ENCODE results near the gene ZBTB46. TPM values are rescaled to one million over a fixed set of nuclear protein-coding genes. Genes with fewer than 3 reads are reported as not detected.

Gene ZBTB46
- total RNA-seq, 4 donors from 2014 or later, result 11.1 to 65.3 (median 17.8) TPM

DNA sequence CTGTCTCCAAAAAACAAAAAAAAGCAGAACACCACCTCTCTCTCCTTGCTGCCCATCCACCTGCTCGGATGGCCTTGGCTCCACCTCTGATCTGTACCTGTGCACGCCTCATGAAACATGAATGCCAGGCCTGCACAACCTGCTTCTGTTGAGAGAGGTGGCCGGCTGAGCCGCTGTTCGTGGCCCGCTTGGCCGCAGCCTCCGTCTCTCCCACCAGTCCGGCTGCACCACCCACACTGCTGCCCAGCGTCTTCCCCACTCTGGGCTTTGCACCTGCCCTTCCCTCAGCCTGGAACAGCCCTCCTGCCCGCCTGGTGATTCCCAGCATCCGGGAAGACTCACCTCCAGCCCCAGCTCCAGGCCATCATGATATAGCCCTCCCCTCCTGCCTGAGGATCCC is 12.2 kb upstream of the ZBTB46 start:
- DNase-seq (ENCODE audit: low spot score), result no peak
- no peak for ATAC-seq (ENCODE audit: low FRiP score)
- TF ChIP-seq, protein P1, sequence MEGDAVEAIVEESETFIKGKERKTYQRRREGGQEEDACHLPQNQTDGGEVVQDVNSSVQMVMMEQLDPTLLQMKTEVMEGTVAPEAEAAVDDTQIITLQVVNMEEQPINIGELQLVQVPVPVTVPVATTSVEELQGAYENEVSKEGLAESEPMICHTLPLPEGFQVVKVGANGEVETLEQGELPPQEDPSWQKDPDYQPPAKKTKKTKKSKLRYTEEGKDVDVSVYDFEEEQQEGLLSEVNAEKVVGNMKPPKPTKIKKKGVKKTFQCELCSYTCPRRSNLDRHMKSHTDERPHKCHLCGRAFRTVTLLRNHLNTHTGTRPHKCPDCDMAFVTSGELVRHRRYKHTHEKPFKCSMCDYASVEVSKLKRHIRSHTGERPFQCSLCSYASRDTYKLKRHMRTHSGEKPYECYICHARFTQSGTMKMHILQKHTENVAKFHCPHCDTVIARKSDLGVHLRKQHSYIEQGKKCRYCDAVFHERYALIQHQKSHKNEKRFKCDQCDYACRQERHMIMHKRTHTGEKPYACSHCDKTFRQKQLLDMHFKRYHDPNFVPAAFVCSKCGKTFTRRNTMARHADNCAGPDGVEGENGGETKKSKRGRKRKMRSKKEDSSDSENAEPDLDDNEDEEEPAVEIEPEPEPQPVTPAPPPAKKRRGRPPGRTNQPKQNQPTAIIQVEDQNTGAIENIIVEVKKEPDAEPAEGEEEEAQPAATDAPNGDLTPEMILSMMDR (IDR thresholded peaks at IDR 0.05), result no peak

DNA sequence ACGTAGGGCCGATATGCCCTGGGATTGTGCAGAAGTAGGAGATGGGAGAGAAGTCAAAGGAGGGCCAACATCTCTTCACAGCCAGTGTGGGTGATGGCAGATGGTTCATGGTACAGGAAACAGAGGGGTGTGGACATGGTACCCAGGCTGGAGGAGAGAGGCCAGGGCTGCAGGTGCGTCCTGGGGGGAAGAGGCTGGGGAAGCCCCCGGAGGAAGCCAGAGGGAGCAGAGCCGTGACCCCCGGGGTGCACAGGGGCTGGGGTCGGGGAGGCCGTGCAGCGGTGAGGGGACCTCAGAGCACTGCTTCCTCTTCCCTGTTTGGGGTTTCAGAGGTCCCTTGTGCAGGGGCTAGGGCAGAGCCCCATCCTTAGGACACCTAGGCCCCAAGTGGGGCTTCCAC is 11.2 kb upstream of the ZBTB46 start:
- no peak for DNase-seq (ENCODE audit: low spot score)

GRCh38 chr20:63840405-63840828 is 9.4 kb upstream of the ZBTB46 start:
- TF ChIP-seq, protein P1 (IDR thresholded peaks at IDR 0.05), result no peak
- DNase-seq (ENCODE audit: low spot score), result no peak

More for the DNA sequence above, 11.2 kb upstream of the ZBTB46 start:
- TF ChIP-seq, protein P1 (IDR thresholded peaks at IDR 0.05), result no peak
- ATAC-seq (ENCODE audit: low FRiP score), result no peak

GRCh38 chr20:63839620-63840019 is 8.6 kb upstream of the ZBTB46 start:
- DNase-seq (ENCODE audit: low spot score) (no peak), ATAC-seq (ENCODE audit: low FRiP score) (no peak)
- TF ChIP-seq, protein P1 (IDR thresholded peaks at IDR 0.05), result no peak

More at GRCh38 chr20:63840405-63840828, 9.4 kb upstream of the ZBTB46 start:
- ATAC-seq (ENCODE audit: low FRiP score), result no peak

DNA sequence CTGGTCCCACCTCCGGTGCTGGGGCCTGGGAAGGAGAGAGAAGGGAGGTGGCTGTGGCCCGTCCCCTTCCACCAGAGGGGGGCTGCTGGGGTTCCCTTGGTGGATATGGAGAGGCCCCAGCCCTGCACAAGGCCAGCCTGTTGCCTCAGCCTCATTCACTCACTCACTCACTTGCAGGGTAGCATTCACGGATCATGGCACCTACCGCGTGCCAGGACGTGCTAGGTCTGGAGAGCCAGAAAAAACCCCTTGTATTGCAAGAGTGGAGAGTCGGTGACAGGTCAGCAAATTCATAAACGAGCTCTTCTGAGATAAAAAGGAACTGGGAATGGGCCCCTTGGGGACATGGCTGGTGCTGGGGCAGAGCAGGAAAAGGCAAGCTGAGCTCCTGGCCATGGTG is 6.4 kb upstream of the ZBTB46 start:
- ATAC-seq (ENCODE audit: low FRiP score) (no peak), DNase-seq (ENCODE audit: low spot score) (no peak)
- TF ChIP-seq, protein P1 (IDR thresholded peaks at IDR 0.05), result no peak

- DNase-seq (ENCODE audit: low spot score) (no peak), ATAC-seq (ENCODE audit: low FRiP score) (no peak)
- TF ChIP-seq, protein P1 (IDR thresholded peaks at IDR 0.05), result no peak
These were observed 5.6 kb upstream of the ZBTB46 start for GRCh38 chr20:63836458-63837344.
